ENCODE results near the gene FOXP1. TPM values are rescaled to one million over a fixed set of nuclear protein-coding genes. Genes with fewer than 3 reads are reported as not detected.

FOXP1 gene
- total RNA-seq, 1 donor = 195 TPM

DNA sequence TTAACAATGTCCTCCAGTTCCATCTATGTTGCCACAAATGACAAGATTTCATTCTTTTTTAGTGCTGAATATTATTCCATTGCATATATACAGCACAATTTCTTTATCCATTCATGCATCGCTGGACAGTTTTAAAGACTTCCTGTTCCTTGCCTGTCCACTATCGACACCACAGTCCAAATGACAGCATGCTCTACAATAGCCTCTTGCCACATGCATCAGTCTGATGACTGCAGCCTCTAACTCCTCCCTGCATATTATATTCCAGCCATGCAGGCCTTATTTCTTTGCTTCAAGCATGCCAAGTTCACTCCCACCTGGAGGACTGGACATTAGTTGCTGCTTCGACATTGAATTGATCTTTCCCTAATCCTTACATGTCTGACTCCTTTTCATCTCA is 306.2 kb downstream of the FOXP1 start:
- peaks cover 37% of the 10 kb centered on the region for H3K79me2 ChIP-seq (ENCODE audit: insufficient read depth, low read length)

DNA sequence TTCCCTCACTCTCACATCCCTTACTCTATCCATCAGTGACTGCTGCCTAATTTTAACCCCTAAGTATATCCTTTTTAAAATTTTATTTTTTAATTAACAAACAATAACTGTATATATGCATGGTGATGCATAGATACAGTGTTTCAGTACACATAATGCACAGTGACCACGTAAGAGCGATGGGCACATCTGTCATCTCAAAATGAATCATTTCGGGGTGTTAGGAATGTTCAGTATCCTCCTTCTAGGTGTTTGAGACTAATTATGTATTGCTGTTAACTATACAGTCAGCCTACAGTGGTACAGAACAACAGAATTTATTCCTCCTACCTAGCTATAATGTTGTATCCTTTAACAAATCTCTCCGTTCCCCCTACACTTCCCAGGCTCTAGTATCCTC is 307.0 kb downstream of the FOXP1 start:
- Histone ChIP-seq H3K4me3 (ENCODE audit: insufficient read depth, low read length) (no peak overlapping the region), H3K27ac (ENCODE audit: low read depth, low read length) (no peak overlapping the region), H3K27me3 (ENCODE audit: insufficient read depth, low read length) (no peaks in the 10 kb centered on the region)

More for the DNA sequence above, 306.2 kb downstream of the FOXP1 start:
- no peak overlapping the region for H3K4me3 ChIP-seq (ENCODE audit: insufficient read depth, low read length)
- H3K27me3 ChIP-seq (ENCODE audit: insufficient read depth, low read length) = no peaks in the 10 kb centered on the region
- H2AFZ ChIP-seq (ENCODE audit: low read length) = no peak overlapping the region
- H3K36me3 ChIP-seq (ENCODE audit: insufficient read depth, low read length) = no peaks in the 10 kb centered on the region
- no peak for DNase-seq (ENCODE audit: insufficient read length, low spot score, missing footprints)
- no peak overlapping the region for H3K4me2 ChIP-seq (ENCODE audit: insufficient read depth, low read length)
- H4K20me1 ChIP-seq (ENCODE audit: insufficient read depth, low read length) = peaks cover 3% of the 10 kb centered on the region
- no peaks in the 10 kb centered on the region for H3K4me1 ChIP-seq (ENCODE audit: insufficient read depth, low read length)
- TF ChIP-seq, protein P1, sequence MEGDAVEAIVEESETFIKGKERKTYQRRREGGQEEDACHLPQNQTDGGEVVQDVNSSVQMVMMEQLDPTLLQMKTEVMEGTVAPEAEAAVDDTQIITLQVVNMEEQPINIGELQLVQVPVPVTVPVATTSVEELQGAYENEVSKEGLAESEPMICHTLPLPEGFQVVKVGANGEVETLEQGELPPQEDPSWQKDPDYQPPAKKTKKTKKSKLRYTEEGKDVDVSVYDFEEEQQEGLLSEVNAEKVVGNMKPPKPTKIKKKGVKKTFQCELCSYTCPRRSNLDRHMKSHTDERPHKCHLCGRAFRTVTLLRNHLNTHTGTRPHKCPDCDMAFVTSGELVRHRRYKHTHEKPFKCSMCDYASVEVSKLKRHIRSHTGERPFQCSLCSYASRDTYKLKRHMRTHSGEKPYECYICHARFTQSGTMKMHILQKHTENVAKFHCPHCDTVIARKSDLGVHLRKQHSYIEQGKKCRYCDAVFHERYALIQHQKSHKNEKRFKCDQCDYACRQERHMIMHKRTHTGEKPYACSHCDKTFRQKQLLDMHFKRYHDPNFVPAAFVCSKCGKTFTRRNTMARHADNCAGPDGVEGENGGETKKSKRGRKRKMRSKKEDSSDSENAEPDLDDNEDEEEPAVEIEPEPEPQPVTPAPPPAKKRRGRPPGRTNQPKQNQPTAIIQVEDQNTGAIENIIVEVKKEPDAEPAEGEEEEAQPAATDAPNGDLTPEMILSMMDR (IDR thresholded peaks at IDR 0.05; ENCODE audit: extremely low read depth, low read depth, low read length) = no peak
- no peak overlapping the region for H3K27ac ChIP-seq (ENCODE audit: low read depth, low read length)
- H3K9me3 ChIP-seq (ENCODE audit: low read depth, low read length) = no peaks in the 10 kb centered on the region

DNA sequence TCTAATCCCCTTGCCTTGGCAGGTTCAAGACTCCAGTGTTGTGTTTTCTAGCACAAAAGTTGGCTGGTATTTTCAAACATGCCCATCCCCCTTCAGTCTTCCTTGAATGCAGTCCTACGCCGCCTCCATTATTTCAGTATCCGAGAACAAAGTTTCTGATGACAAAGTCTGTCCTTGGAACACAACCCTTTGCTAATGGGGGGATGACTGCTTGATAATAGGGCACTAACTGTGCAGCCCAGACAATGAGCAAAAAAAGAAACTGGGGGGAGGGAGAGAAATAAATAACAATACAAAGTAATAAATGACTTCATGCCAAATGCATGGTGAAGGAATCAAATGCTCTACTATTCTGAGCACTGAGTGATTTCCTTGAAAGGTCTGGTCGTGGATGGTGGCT is 310.1 kb downstream of the FOXP1 start:
- Histone ChIP-seq H3K27ac (ENCODE audit: low read depth, low read length) (no peak overlapping the region), H3K4me2 (ENCODE audit: insufficient read depth, low read length) (no peak overlapping the region), H3K27me3 (ENCODE audit: insufficient read depth, low read length) (no peaks in the 10 kb centered on the region), H3K9me3 (ENCODE audit: low read depth, low read length) (no peaks in the 10 kb centered on the region), H3K4me3 (ENCODE audit: insufficient read depth, low read length) (no peak overlapping the region), H2AFZ (ENCODE audit: low read length) (no peak overlapping the region), H3K36me3 (ENCODE audit: insufficient read depth, low read length) (no peaks in the 10 kb centered on the region), H3K4me1 (ENCODE audit: insufficient read depth, low read length) (no peaks in the 10 kb centered on the region), H4K20me1 (ENCODE audit: insufficient read depth, low read length) (peaks cover 3% of the 10 kb centered on the region), H3K79me2 (ENCODE audit: insufficient read depth, low read length) (peaks cover 33% of the 10 kb centered on the region)
- TF ChIP-seq, protein P1 (IDR thresholded peaks at IDR 0.05; ENCODE audit: extremely low read depth, low read depth, low read length) = no peak
- no peak for DNase-seq (ENCODE audit: insufficient read length, low spot score, missing footprints)

More for the DNA sequence above, 307.0 kb downstream of the FOXP1 start:
- Histone ChIP-seq H3K4me1 (ENCODE audit: insufficient read depth, low read length) (no peaks in the 10 kb centered on the region), H4K20me1 (ENCODE audit: insufficient read depth, low read length) (peaks cover 3% of the 10 kb centered on the region), H3K36me3 (ENCODE audit: insufficient read depth, low read length) (no peaks in the 10 kb centered on the region), H3K79me2 (ENCODE audit: insufficient read depth, low read length) (peaks cover 35% of the 10 kb centered on the region), H3K4me2 (ENCODE audit: insufficient read depth, low read length) (no peak overlapping the region), H3K9me3 (ENCODE audit: low read depth, low read length) (no peaks in the 10 kb centered on the region), H2AFZ (ENCODE audit: low read length) (no peak overlapping the region)
- TF ChIP-seq, protein P1 (IDR thresholded peaks at IDR 0.05; ENCODE audit: extremely low read depth, low read depth, low read length) = no peak
- DNase-seq (ENCODE audit: insufficient read length, low spot score, missing footprints) = no peak

- H3K79me2 ChIP-seq (ENCODE audit: insufficient read depth, low read length) = peaks cover 26% of the 10 kb centered on the region
- TF ChIP-seq, protein P1 (IDR thresholded peaks at IDR 0.05; ENCODE audit: extremely low read depth, low read depth, low read length) = no peak
- H3K9me3 ChIP-seq (ENCODE audit: low read depth, low read length) = no peaks in the 10 kb centered on the region
- no peak for DNase-seq (ENCODE audit: insufficient read length, low spot score, missing footprints)
- H2AFZ ChIP-seq (ENCODE audit: low read length) = no peak overlapping the region
- H3K4me3 ChIP-seq (ENCODE audit: insufficient read depth, low read length) = no peak overlapping the region
- no peaks in the 10 kb centered on the region for H3K27me3 ChIP-seq (ENCODE audit: insufficient read depth, low read length)
- no peak overlapping the region for H3K27ac ChIP-seq (ENCODE audit: low read depth, low read length)
- peaks cover 3% of the 10 kb centered on the region for H4K20me1 ChIP-seq (ENCODE audit: insufficient read depth, low read length)
- no peaks in the 10 kb centered on the region for H3K36me3 ChIP-seq (ENCODE audit: insufficient read depth, low read length)
- no peak overlapping the region for H3K4me2 ChIP-seq (ENCODE audit: insufficient read depth, low read length)
- no peaks in the 10 kb centered on the region for H3K4me1 ChIP-seq (ENCODE audit: insufficient read depth, low read length)
Observed at GRCh38 chr3:71271596-71271995, 311.9 kb downstream of the FOXP1 start.
